Liver (tissue), 9 donors: Measurements from ENCODE around the gene JAK2. TPM values are rescaled to one million over a fixed set of nuclear protein-coding genes. Genes with fewer than 3 reads are reported as not detected.
"Not testable (repeated sequence)": the region's sequence is repeated elsewhere in the genome, so short reads cannot be mapped to it uniquely, and the experiment has no call there.

Experiments
- DNase-seq: peaks from one replicate; pipeline ENCODE4 v3.0.0-alpha.2; 2017; ENCODE audit warnings: low spot score
- H3K27ac ChIP-seq, 2 donors: one replicate each; pipeline ENCODE4 v1.7.0; 2013; ENCODE audit warnings: inconsistent platforms in 2 of 2, low read length in 2 of 2, control low read depth in 1 of 2, low read depth in 1 of 2, mild to moderate bottlenecking in 1 of 2
- H3K27me3 ChIP-seq, 4 donors: one replicate each; pipeline versions ENCODE4 v1.6.1 to v1.7.0; 2013; ENCODE audit warnings: low read length in 3 of 4, inconsistent platforms in 1 of 4, mild to moderate bottlenecking in 1 of 4, moderate library complexity in 1 of 4; ENCODE audit not compliant: control insufficient read depth in 4 of 4, insufficient read depth in 4 of 4
- H3K36me3 ChIP-seq, 4 donors: one replicate each; pipeline versions ENCODE4 v1.6.1 to v1.7.0; 2013; ENCODE audit warnings: low read length in 3 of 4, mild to moderate bottlenecking in 3 of 4, low read depth in 1 of 4, moderate library complexity in 1 of 4; ENCODE audit not compliant: control insufficient read depth in 4 of 4, insufficient read depth in 3 of 4
- H3K4me1 ChIP-seq, 4 donors: one replicate each; pipeline versions ENCODE4 v1.6.1 to v1.7.0; 2013; ENCODE audit warnings: low read length in 3 of 4, mild to moderate bottlenecking in 3 of 4, moderate library complexity in 1 of 4; ENCODE audit not compliant: control insufficient read depth in 4 of 4, insufficient read depth in 4 of 4
- H3K4me3 ChIP-seq, 3 donors: one replicate each; pipeline versions ENCODE4 v1.6.1 to v1.7.0; 2013; ENCODE audit warnings: low read length in 3 of 3, control low read depth in 1 of 3, low read depth in 1 of 3, mild to moderate bottlenecking in 1 of 3
- H3K9ac ChIP-seq, 2 donors: one replicate each; pipeline ENCODE4 v1.7.0; 2013; ENCODE audit warnings: low read length in 2 of 2, mild to moderate bottlenecking in 2 of 2, moderate library complexity in 2 of 2, control low read depth in 1 of 2, low read depth in 1 of 2
- H3K9me3 ChIP-seq, 4 donors: one replicate each; pipeline versions ENCODE4 v1.6.1 to v1.7.0; 2013; ENCODE audit warnings: low read length in 3 of 4; ENCODE audit not compliant: control insufficient read depth in 4 of 4
- EGR1 ChIP-seq, 2 donors: IDR thresholded peaks; 2 replicates each; pipeline ENCODE4 v1.6.1; 2016 to 2018; ENCODE audit warnings: antibody characterized with exemption in 2 of 2, low read depth in 2 of 2
- FOXA2 ChIP-seq: IDR thresholded peaks from 2 replicates; pipeline ENCODE4 v1.6.1; 2016; ENCODE audit warnings: antibody characterized with exemption
- GABPA ChIP-seq, 2 donors: IDR thresholded peaks in 1 of 2; conservative IDR thresholded peaks in 1 of 2; 2 replicates each; pipeline ENCODE4 v1.6.1; 2016; ENCODE audit warnings: antibody characterized with exemption in 2 of 2, mild to moderate bottlenecking in 1 of 2, moderate library complexity in 1 of 2
- HNF4A ChIP-seq, 2 donors: conservative IDR thresholded peaks; 2 replicates each; pipeline ENCODE4 v1.6.1; 2016; ENCODE audit warnings: antibody characterized with exemption in 2 of 2, mild to moderate bottlenecking in 2 of 2
- HNF4G ChIP-seq: IDR thresholded peaks from 2 replicates; pipeline ENCODE4 v1.6.1; 2016; ENCODE audit warnings: antibody characterized with exemption
- JUND ChIP-seq, 2 donors: IDR thresholded peaks; 2 replicates each; pipeline ENCODE4 v1.6.1; 2016; ENCODE audit warnings: antibody characterized with exemption in 2 of 2
- MAX ChIP-seq: IDR thresholded peaks from 2 replicates; pipeline ENCODE4 v1.6.1; 2016; ENCODE audit warnings: antibody characterized with exemption
- NR2F2 ChIP-seq: IDR thresholded peaks from 2 replicates; pipeline ENCODE4 v1.6.1; 2016; ENCODE audit warnings: antibody characterized with exemption
- RAD21 ChIP-seq, 2 donors: IDR thresholded peaks; 2 replicates each; pipeline ENCODE4 v1.6.1; 2016; ENCODE audit warnings: antibody characterized with exemption in 2 of 2, mild to moderate bottlenecking in 2 of 2
- RXRA ChIP-seq, 2 donors: IDR thresholded peaks; 2 replicates each; pipeline ENCODE4 v1.6.1; 2017 to 2018; ENCODE audit warnings: antibody characterized with exemption in 2 of 2, mild to moderate bottlenecking in 1 of 2
- SP1 ChIP-seq: IDR thresholded peaks from 2 replicates; pipeline ENCODE4 v1.6.1; 2018; ENCODE audit warnings: antibody characterized with exemption, mild to moderate bottlenecking
- TAF1 ChIP-seq: conservative IDR thresholded peaks from 2 replicates; pipeline ENCODE4 v1.6.1; 2016; ENCODE audit warnings: antibody characterized with exemption, mild to moderate bottlenecking
- YY1 ChIP-seq: IDR thresholded peaks from 2 replicates; pipeline ENCODE4 v1.6.1; 2016; ENCODE audit warnings: antibody characterized with exemption, mild to moderate bottlenecking
- WGBS: extraction: QIAGEN DNeasy Blood & Tissue Kit; methylation state at CpG from one replicate; pipeline ENCODE4 v1.1.7; 2013; 5-methylcytosine and 5-hydroxymethylcytosine counted together
- polyA plus RNA-seq, 2 donors: library from polyadenylated mRNA; stranded (reverse) in 1 of 2; unstranded in 1 of 2; fragments of 200-250 nt in 1 of 2; fragments of >200 nt in 1 of 2; fragmentation: Nextera tagmentation in 1 of 2; extraction: Ambion mirVana in 1 of 2; gene quantifications; one replicate each; pipeline versions ENCODE4 v1.2.1 to v1.2.3, GENCODE V29; 2013 to 2015
- total RNA-seq, 2 donors: library from RNA; depleted of rRNA; stranded (reverse); fragments of >200 nt; gene quantifications; one replicate each; pipeline ENCODE4 v1.2.3, GENCODE V29; 2014
- TF ChIP-seq, protein P1 (sequence below): IDR thresholded peaks from 2 replicates; pipeline ENCODE4 v1.6.1; 2016; ENCODE audit warnings: antibody characterized with exemption, mild to moderate bottlenecking
- TF ChIP-seq, protein P2 (sequence below): IDR thresholded peaks from 2 replicates; pipeline ENCODE4 v1.6.1; 2016; ENCODE audit warnings: antibody characterized with exemption
- donor health status: healthy.
- donor health status: healthy.
- donor health status: healthy.
- donor health status: healthy.
- donor health status: healthy.

Gene JAK2
- total and polyA plus RNA-seq, 4 donors: 1.5 to 21.5 (median 5.1) TPM

- Histone ChIP-seq H3K27me3 (no peaks in the 10 kb centered on the region), H3K27ac (no peak overlapping the region), H3K4me1 (peaks cover 0 to 6% (median 0%) of the 10 kb centered on the region in 4 donors), H3K36me3 (no peaks in the 10 kb centered on the region), H3K9me3 (no peaks in the 10 kb centered on the region), H3K9ac (no peak overlapping the region), H3K4me3 (no peak overlapping the region)
- TF ChIP-seq NR2F2 (no peak), RXRA (IDR thresholded peaks at IDR 0.05) (no peak), EGR1 (IDR thresholded peaks at IDR 0.05; ENCODE audit: low read depth in 2 of 2) (no peak), HNF4A (conservative IDR thresholded peaks at IDR 0.05) (no peak), GABPA (IDR thresholded peaks at IDR 0.05 in 1 of 2, conservative IDR thresholded peaks at IDR 0.05 in 1 of 2) (no peak), SP1 (no peak), YY1 (no peak), HNF4G (no peak), JUND (IDR thresholded peaks at IDR 0.05) (no peak), TAF1 (no peak), FOXA2 (no peak), RAD21 (IDR thresholded peaks at IDR 0.05) (no peak), MAX (no peak)
- TF ChIP-seq, protein P1, sequence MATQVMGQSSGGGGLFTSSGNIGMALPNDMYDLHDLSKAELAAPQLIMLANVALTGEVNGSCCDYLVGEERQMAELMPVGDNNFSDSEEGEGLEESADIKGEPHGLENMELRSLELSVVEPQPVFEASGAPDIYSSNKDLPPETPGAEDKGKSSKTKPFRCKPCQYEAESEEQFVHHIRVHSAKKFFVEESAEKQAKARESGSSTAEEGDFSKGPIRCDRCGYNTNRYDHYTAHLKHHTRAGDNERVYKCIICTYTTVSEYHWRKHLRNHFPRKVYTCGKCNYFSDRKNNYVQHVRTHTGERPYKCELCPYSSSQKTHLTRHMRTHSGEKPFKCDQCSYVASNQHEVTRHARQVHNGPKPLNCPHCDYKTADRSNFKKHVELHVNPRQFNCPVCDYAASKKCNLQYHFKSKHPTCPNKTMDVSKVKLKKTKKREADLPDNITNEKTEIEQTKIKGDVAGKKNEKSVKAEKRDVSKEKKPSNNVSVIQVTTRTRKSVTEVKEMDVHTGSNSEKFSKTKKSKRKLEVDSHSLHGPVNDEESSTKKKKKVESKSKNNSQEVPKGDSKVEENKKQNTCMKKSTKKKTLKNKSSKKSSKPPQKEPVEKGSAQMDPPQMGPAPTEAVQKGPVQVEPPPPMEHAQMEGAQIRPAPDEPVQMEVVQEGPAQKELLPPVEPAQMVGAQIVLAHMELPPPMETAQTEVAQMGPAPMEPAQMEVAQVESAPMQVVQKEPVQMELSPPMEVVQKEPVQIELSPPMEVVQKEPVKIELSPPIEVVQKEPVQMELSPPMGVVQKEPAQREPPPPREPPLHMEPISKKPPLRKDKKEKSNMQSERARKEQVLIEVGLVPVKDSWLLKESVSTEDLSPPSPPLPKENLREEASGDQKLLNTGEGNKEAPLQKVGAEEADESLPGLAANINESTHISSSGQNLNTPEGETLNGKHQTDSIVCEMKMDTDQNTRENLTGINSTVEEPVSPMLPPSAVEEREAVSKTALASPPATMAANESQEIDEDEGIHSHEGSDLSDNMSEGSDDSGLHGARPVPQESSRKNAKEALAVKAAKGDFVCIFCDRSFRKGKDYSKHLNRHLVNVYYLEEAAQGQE: no peak
- TF ChIP-seq, protein P2, sequence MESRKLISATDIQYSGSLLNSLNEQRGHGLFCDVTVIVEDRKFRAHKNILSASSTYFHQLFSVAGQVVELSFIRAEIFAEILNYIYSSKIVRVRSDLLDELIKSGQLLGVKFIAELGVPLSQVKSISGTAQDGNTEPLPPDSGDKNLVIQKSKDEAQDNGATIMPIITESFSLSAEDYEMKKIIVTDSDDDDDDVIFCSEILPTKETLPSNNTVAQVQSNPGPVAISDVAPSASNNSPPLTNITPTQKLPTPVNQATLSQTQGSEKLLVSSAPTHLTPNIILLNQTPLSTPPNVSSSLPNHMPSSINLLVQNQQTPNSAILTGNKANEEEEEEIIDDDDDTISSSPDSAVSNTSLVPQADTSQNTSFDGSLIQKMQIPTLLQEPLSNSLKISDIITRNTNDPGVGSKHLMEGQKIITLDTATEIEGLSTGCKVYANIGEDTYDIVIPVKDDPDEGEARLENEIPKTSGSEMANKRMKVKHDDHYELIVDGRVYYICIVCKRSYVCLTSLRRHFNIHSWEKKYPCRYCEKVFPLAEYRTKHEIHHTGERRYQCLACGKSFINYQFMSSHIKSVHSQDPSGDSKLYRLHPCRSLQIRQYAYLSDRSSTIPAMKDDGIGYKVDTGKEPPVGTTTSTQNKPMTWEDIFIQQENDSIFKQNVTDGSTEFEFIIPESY: no peak
- DNase-seq: no peak
- WGBS: 69% methylated on average over 1 of the region's 1 CpG
Measured at GRCh38 chr9:4939118-4939561, 45.9 kb upstream of the JAK2 start.

DNA sequence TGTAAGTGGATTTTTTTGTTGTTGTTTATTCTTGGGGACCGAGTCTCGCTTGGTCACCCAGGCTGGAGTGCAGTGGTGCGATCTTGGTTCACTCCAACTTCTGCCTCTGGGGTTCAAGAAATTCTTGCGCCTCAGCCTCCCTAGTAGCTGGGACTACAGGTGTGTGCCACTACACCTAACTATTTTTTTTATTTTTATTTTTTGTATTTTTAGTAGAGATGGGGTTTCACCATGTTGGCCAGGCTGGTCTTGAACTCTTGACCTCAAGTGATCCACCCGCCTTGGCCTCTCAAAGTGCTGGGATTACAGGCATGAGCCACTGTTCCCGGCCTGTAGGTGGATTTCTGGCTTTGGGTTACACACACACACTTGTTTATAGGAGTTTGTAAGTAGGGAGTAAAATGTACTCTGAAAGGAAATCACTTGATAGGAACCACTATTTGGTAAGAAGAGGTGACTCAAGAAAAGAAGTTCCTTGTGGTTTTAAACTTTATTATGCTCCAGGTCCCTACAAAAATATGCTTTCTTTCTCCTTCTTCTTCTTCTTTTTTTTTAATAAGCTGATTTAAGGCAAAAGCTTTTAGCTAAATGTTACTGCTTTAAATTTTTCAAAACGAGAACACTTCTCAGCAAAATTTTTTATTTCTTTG is 42.9 kb upstream of the JAK2 start:
- 87% methylated on average over 7 of the region's 7 CpGs for WGBS
- H3K4me3 ChIP-seq, H3K9ac ChIP-seq, H3K27me3 ChIP-seq, H3K9me3 ChIP-seq, H3K27ac ChIP-seq, DNase-seq, H3K4me1 ChIP-seq, H3K36me3 ChIP-seq: not testable (repeated sequence)
